ENCODE data around the gene SIPA1L3. TPM values are rescaled to one million over a fixed set of nuclear protein-coding genes. Genes with fewer than 3 reads are reported as not detected.

The SIPA1L3 gene
- total RNA-seq, 4 donors from 2014 or later, result 4.1 to 18.7 (median 6.1) TPM

- no peak for ATAC-seq
- Histone ChIP-seq H3K4me3 (no peak overlapping the region), H3K4me1 (no peaks in the 10 kb centered on the region), H3K36me3 (no peaks in the 10 kb centered on the region), H3K27ac (no peak overlapping the region), H3K9me3 (no peaks in the 10 kb centered on the region), H3K27me3 (peaks cover 0 to 4% (median 3%) of the 10 kb centered on the region in 3 donors)
- intact Hi-C loops (cut with DNase I; ENCODE audit: low total_unique reads) (no loop called here), in situ Hi-C loops (cut with MboI; ENCODE audit: low sequenced_read_pairs in 4 of 4) (loop anchor here in 1 of 4 donors (25.0 kb wide), 1 partner anchor 352 kb away; no protein-coding TSS in a partner anchor)
- DNase-seq, result no peak
- no peak for TF ChIP-seq POLR2A (IDR thresholded peaks at IDR 0.05)
- TF ChIP-seq, protein P1, sequence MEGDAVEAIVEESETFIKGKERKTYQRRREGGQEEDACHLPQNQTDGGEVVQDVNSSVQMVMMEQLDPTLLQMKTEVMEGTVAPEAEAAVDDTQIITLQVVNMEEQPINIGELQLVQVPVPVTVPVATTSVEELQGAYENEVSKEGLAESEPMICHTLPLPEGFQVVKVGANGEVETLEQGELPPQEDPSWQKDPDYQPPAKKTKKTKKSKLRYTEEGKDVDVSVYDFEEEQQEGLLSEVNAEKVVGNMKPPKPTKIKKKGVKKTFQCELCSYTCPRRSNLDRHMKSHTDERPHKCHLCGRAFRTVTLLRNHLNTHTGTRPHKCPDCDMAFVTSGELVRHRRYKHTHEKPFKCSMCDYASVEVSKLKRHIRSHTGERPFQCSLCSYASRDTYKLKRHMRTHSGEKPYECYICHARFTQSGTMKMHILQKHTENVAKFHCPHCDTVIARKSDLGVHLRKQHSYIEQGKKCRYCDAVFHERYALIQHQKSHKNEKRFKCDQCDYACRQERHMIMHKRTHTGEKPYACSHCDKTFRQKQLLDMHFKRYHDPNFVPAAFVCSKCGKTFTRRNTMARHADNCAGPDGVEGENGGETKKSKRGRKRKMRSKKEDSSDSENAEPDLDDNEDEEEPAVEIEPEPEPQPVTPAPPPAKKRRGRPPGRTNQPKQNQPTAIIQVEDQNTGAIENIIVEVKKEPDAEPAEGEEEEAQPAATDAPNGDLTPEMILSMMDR (IDR thresholded peaks at IDR 0.05 in 4 of 5, conservative IDR thresholded peaks at IDR 0.05 in 1 of 5), result no peak
Measured at GRCh38 chr19:37885392-37885791, 21.6 kb upstream of the SIPA1L3 start.

- no peak for TF ChIP-seq POLR2A (IDR thresholded peaks at IDR 0.05)
- TF ChIP-seq, protein P1 (IDR thresholded peaks at IDR 0.05 in 4 of 5, conservative IDR thresholded peaks at IDR 0.05 in 1 of 5), result no peak
- in situ Hi-C loops (cut with MboI; ENCODE audit: low sequenced_read_pairs in 4 of 4), result loop anchor here in 1 of 4 donors (25.0 kb wide), 1 partner anchor 351 kb away; no protein-coding TSS in a partner anchor
- Histone ChIP-seq H3K27me3 (peaks cover 0 to 4% (median 3%) of the 10 kb centered on the region in 3 donors), H3K9me3 (no peaks in the 10 kb centered on the region), H3K36me3 (no peaks in the 10 kb centered on the region), H3K4me1 (no peaks in the 10 kb centered on the region), H3K4me3 (no peak overlapping the region), H3K27ac (no peak overlapping the region)
- DNase-seq (no peak), ATAC-seq (no peak)
- intact Hi-C loops (cut with DNase I; ENCODE audit: low total_unique reads), result no loop called here
Measured at GRCh38 chr19:37886571-37886970, 20.4 kb upstream of the SIPA1L3 start.

GRCh38 chr19:37893845-37894575 is 13.0 kb upstream of the SIPA1L3 start:
- intact Hi-C loops (cut with DNase I; ENCODE audit: low total_unique reads) (no loop called here), in situ Hi-C loops (cut with MboI; ENCODE audit: low sequenced_read_pairs in 4 of 4) (loop anchor here in 2 of 4 donors (10.0 to 25.0 kb wide), 2 partner anchors 201 to 343 kb away; no protein-coding TSS in a partner anchor)
- Histone ChIP-seq H3K27me3 (no peaks in the 10 kb centered on the region), H3K9me3 (no peaks in the 10 kb centered on the region), H3K4me3 (no peak overlapping the region), H3K4me1 (no peaks in the 10 kb centered on the region), H3K36me3 (no peaks in the 10 kb centered on the region), H3K27ac (no peak overlapping the region)
- ATAC-seq, result no peak
- TF ChIP-seq, protein P1 (IDR thresholded peaks at IDR 0.05 in 4 of 5, conservative IDR thresholded peaks at IDR 0.05 in 1 of 5), result no peak
- no peak for TF ChIP-seq POLR2A (IDR thresholded peaks at IDR 0.05)
- DNase-seq, result no peak

DNA sequence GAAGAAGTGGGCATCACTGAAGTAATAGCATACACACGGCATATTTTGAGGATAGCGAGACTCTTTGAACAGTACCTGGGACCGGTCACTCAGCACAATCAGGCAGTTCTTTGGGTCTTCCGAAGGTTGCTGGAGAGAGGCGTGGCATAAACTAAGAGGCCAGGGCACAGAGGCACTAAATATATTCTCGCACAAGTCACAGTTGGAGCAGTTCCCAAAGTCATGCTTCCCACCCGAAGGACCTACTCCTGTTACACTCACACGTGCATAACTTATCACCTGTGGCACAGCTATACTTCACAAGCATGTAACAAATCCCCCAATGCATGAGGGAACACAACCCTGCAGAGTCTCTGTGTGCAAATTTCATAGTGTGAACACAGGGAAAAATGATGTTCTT is 10.8 kb upstream of the SIPA1L3 start:
- Histone ChIP-seq H3K36me3 (no peaks in the 10 kb centered on the region), H3K4me1 (no peaks in the 10 kb centered on the region), H3K4me3 (no peak overlapping the region), H3K9me3 (no peaks in the 10 kb centered on the region), H3K27ac (no peak overlapping the region), H3K27me3 (no peaks in the 10 kb centered on the region)
- TF ChIP-seq POLR2A (IDR thresholded peaks at IDR 0.05), result no peak
- TF ChIP-seq, protein P1 (IDR thresholded peaks at IDR 0.05 in 4 of 5, conservative IDR thresholded peaks at IDR 0.05 in 1 of 5), result no peak
- in situ Hi-C loops (cut with MboI; ENCODE audit: low sequenced_read_pairs in 4 of 4) (loop anchor here in 2 of 4 donors (10.0 to 25.0 kb wide), 2 partner anchors 199 to 341 kb away; no protein-coding TSS in a partner anchor), intact Hi-C loops (cut with DNase I; ENCODE audit: low total_unique reads) (no loop called here)
- DNase-seq (no peak), ATAC-seq (no peak)
